ENCODE data around the gene CHSY3.

CHSY3 gene

DNA sequence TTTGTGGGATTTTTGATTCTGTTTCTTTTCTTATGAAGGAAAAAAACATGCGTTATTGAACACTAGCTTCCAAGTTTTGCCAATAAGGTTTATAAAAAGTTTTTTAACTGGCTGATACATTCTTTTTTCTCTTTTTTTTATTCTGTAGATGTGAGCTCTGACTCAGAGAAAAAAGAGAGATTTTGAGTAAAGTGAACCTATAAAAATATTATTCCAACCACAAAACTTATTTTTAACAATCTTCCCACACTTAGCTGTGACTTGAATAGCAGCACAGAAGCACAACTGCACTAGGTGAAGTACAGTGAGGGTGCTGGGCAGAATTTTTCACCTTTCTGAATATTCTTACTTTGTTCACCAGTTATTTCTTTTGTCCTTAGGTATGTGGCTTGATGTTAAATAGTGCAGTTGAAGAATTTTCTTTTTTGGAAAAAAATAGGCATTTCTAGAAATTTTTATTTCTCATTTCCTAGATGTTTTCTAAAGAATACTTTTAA, 41.6 kb downstream of the CHSY3 start:
- DNase-seq (ENCODE audit: low read depth): no peak

GRCh38 chr5:129951039-129951438, 46.8 kb downstream of the CHSY3 start:
- DNase-seq (ENCODE audit: low read depth): no peak

- no peak for DNase-seq (ENCODE audit: low read depth)
Measured at GRCh38 chr5:129958581-129958980, 54.3 kb downstream of the CHSY3 start.

GRCh38 chr5:129960831-129961230, 56.6 kb downstream of the CHSY3 start:
- no peak for DNase-seq (ENCODE audit: low read depth)

- no peak for DNase-seq (ENCODE audit: low read depth)
Measured at GRCh38 chr5:129962506-129962905, 58.2 kb downstream of the CHSY3 start.

- DNase-seq (ENCODE audit: low read depth): no peak
Measured at GRCh38 chr5:129963359-129963758, 59.1 kb downstream of the CHSY3 start.

DNA sequence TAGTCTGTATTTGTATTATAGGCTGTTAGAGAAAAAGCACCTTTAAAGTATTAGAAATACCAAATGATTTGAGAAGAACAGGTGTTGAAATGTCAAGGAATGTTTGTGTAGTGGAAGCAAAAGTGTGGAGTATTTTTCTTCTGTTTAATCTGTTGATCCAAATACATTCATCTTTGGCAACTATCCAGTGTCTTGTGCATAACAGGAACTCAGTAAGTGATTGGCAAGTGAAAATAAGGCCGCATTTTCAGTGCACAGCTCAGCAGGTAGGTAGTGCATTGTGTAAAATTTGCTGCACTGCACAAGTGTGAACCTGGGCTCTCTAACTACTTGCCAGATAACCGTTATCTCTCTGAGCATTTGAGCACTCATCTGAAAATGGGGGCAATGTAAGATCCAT, 61.8 kb downstream of the CHSY3 start:
- no peak for DNase-seq (ENCODE audit: low read depth)

GRCh38 chr5:129971714-129972113, 67.4 kb downstream of the CHSY3 start:
- DNase-seq (ENCODE audit: low read depth): no peak

- DNase-seq (ENCODE audit: low read depth): no peak
Measured at GRCh38 chr5:129972465-129973141, 68.3 kb downstream of the CHSY3 start.

DNA sequence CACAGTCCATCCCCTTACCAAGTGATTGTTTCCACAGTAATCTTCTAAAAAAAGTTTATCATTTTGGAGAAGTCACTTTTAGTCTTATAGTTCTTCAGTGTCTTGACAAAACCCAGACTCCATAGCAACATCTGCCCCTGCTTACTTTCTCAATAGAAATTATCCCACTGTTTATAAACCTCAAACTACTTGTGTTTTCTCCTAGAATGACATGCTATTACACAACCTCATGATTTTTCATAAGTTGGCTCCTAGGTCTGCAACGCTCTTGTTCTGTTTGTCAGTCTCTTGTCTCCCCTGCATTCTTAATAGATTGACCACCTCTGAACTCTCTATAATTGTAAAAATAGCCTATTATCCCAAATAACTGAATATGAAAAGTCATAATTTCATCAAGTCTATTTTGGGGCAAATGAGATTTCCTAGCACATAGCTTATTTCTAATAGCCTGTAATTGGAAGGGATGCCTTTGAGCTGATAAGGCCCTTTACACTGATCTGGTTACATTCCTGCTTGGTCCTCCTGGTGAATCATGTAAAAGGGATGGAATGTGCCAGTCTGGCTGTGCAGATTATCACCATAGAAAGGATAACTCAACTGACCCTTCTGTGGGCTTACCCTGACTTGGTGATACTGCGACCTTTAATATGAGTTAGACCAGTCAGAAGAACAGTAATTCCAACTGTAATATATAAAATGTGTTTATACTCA, 69.6 kb downstream of the CHSY3 start:
- DNase-seq (ENCODE audit: low read depth): no peak

GRCh38 chr5:129977810-129978209, 73.5 kb downstream of the CHSY3 start:
- DNase-seq (ENCODE audit: low read depth): no peak

DNA sequence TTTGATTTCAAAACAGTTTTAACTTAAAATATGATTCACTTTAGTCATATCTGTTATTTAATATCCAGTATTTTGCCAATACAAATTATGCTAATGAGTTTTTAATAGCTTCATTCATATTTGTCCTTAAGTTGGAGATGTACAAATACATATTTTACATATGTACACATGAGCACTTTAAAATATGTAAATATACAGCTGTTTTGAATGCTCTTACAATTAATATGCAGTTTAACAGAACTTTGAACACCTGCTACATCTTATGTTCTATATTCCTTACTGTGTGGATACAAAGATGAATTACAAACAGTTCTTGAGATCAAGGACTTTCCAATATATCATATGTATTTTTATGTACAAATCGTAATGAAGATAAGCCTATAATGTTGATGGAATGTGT, 74.0 kb downstream of the CHSY3 start:
- no peak for DNase-seq (ENCODE audit: low read depth)

DNA sequence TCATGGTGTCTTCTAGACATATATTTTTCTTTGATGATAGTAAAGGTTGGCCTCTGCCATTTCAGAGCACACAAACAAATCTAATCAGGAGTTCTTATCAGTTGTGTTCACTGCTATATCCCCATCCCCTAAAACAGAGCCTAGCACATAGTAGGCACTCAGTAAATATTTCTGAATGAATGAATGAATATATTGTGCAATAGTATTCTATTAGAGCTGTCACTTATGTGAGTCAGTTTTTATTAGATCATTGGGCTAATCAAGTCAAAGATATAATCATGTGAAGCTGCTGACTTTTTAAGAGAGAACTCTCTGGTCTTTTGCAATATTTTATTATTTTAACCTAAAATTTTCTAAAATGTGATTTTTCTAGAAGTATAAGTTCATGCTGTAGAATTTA, 84.2 kb downstream of the CHSY3 start:
- no peak for DNase-seq (ENCODE audit: low read depth)

DNA sequence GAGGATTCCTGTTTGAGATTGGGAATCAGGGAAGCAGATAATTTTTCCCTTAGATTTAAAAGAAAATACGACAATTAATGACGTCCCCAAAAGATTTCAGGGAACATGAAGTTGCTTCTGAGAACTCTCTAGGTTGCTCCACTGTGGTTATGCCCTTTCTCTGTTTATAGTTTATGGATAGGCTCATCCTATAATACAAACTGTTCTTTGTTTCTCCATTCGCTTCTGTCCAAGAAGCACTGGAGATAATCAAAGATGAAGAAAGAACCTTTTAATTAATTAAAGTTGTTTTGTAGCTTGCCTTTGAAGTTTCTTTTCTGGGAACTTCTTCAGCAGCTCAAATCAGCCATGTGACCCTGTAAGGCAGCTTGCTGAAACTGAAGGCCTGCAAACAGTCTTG, 87.5 kb downstream of the CHSY3 start:
- no peak for DNase-seq (ENCODE audit: low read depth)

DNA sequence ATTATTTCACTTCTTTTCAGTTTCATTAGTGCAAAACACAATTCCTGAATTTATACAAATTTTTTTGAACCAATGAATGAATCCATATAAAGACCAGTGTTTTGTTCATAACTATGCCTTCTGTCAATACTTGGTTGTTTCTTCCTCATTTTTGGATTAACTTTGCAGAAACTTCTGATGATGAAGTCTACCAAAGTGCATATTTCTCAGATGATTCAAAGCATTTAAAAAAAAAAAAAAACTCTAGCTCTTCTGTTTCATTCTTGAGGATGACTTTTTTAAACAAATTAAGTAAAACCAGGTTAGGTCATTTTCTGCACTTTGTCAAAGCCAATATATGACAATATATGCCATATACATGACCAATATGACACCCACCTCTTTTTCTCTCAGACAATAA, 92.6 kb downstream of the CHSY3 start:
- no peak for DNase-seq (ENCODE audit: low read depth)

- DNase-seq (ENCODE audit: low read depth): no peak
Measured at GRCh38 chr5:130000460-130000859, 96.2 kb downstream of the CHSY3 start.

DNA sequence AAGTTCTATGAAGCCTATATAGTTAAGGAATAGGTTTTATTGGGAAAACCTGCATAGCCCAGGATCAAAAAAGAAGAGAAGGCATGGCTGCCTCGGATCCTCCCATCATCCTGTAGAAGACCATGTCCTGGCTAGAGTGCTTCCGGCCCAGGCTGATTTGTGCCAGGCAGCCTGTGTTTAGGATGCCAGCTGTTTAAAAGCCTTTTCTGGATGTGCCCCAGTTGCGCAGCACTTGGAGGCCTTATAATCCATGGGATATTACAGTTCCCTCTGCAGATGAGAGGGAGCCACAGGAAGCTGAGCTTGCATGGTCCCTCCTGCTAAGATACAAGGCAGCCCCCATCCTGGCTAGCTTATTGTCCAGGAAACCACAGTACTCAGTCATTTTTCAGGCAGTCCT, 97.9 kb downstream of the CHSY3 start:
- no peak for DNase-seq (ENCODE audit: low read depth)

DNA sequence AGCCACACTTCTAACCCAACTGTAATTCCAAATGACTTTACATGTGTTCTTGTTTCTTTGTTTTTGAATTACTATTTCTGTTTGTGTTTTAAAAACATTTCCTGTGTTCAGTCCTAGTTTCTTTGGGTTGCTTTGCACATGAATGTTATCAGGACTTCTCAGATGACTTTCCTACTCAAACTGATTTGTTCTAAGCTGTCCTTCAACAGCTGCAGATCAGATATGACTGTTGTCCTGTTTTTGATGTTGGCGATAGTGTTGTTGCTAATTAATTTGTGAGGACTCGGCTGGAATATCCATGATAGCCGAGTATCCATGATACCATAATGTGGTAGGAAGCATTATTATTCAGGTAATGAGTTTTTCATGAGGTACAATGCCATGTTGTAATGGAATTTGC, 98.6 kb downstream of the CHSY3 start:
- no peak for DNase-seq (ENCODE audit: low read depth)

DNA sequence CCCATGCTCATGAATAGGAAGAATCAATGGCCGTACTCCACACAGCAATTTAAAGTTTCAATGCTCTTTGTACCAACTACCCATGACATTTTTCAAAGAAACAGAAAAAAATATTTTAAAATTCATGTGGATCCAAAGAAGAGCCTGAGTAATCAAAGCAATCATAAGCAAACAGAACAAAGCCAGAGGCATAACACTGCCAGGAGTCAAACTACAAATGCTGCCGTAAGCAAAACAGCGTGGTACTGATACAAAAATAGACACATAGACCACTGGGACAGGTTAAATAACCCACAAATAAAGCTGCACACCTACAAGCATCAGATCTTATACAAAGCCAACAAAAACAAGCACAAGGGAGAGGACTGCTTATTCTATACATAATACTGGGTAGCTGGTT, 107.7 kb downstream of the CHSY3 start:
- no peak for DNase-seq (ENCODE audit: low read depth)

GRCh38 chr5:130017173-130017572, 112.9 kb downstream of the CHSY3 start:
- DNase-seq (ENCODE audit: low read depth): no peak

DNA sequence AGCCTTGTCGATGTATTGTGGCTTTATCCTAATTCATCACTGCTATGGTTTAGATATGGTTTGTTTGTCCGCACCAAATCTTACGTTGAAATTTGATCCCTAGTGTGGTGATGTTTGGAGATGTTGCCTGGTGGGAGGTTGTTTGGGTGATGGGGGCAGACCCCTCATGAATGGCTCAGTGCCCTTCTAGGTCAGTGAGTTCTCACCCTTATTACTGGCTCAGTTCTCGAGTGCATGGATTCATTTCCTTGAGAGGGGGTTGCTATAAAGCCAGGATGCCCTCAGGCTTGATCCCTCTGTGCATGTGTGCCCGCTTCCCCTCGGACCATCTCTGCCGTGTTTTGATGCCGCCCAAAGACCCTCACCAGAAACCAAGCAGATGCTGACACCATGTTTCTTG, 114.4 kb downstream of the CHSY3 start:
- DNase-seq (ENCODE audit: low read depth): no peak

DNA sequence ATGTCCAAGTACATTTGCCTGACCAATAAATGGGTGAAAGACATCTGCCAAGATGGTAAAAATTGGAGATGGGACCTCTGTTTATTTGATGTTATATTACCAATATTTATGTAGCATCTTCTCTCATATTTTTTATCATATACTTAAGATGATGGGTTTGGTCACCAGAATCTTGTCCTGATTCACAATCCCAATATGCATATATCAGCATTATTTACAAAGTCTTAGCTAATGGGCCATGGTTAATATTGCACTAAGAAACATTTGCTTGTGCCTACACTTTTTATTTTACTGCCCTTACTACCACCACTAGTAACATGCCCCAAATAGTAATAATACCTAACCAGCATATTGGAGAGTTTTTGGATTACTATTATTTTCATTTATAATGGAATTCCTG, 116.7 kb downstream of the CHSY3 start:
- no peak for DNase-seq (ENCODE audit: low read depth)

DNA sequence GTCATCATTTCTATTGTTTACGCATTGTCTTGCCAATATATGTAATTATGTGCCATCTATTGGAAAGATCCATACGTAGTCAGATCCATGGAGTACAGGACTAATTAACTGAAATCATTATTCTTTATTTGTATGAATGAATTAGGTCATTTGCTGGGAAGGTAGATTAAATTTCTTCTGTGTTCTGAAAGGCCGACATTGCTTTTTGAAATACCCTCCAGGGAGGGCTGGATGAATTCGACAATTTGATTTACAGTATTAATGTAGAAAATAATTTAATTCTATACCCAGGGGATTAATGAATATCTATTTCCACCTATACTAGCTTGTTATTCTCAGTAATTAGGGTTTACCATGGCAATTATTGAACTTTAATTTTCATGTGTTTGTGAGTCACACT, 117.6 kb downstream of the CHSY3 start:
- no peak for DNase-seq (ENCODE audit: low read depth)

DNA sequence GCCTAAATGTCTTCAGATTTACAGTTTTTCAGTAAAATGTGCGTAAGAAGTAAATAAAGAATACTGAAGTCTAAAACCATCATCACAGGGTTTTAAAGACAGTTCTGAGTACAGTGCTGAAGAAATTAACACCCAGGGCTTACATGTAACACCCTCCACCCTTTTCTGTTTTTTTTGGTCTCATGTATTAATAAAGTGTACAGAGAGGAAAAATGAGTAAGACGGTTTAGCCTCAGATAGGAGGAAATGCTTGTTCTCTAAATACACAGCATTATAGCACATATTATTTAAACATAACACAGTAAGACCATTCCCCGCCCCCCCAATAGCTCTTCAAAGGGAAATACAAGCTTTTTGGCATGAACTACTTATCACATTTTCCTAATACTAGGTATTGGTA, 119.3 kb downstream of the CHSY3 start:
- no peak for DNase-seq (ENCODE audit: low read depth)

Measured in activated T-helper 9 cell treated with anti-CD3 and anti-CD28 coated beads, Interleukin-2, amount 50 U/mL, for 16 hours (primary cell).